ENCODE results near the gene TRAM2. TPM values are rescaled to one million over a fixed set of nuclear protein-coding genes. Genes with fewer than 3 reads are reported as not detected.
A peak's percentile ranks its signal among the peaks of the same experiment; 100 is the strongest.

TRAM2 gene
- total and polyA plus RNA-seq, 9 of the 15 experiments (the other 6 are each of a cell fraction or from before 2014, with no cell fraction given) = 2.6 to 13.3 (median 8.9) TPM

DNA sequence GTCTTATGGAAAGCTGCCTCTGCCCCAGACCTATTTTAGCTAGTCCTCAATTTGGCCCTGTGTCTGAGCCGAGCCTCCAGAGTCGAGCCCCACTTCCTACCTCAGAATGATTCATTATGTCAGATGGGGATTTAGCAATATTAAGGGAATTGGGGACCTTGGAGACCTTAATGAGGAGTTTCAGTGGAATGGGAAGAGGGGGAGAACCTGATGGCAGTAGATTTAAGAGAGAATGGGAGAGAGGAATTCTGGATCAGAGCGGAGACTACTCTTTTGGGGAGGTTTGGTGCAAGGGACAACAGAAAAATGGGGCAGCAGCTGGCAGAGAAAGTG, 93.2 kb downstream of the TRAM2 start (continued):
- TF ChIP-seq RBM17 (IDR thresholded peaks at IDR 0.05; ENCODE audit: borderline replicate concordance, low read depth, low read length) (no peak), POLR2H (tag; IDR thresholded peaks at IDR 0.05; ENCODE audit: low read depth) (no peak), OTX1 (CRISPR knock-in tag; IDR thresholded peaks at IDR 0.05) (no peak), ELF1 (tag; IDR thresholded peaks at IDR 0.05) (no peak), L3MBTL2 (IDR thresholded peaks at IDR 0.05) (0 out of 2 replicates have a peak, but pooled peaks have one; percentile 10), ZNF282 (CRISPR knock-in tag; IDR thresholded peaks at IDR 0.05) (no peak), NRF1 (conservative IDR thresholded peaks at IDR 0.05 in 1 of 2, IDR thresholded peaks at IDR 0.05 in 1 of 2) (peak in 1 of 2 experiments; percentile 2; a peak in 3 of 4 replicates), ZBTB1 (CRISPR knock-in tag; IDR thresholded peaks at IDR 0.05; ENCODE audit: borderline replicate concordance, low read depth) (no peak), MECOM (CRISPR knock-in tag; IDR thresholded peaks at IDR 0.05) (no peak), ZNF143 (CRISPR knock-in tag; IDR thresholded peaks at IDR 0.05) (no peak), CHCHD3 (CRISPR knock-in tag; IDR thresholded peaks at IDR 0.05) (no peak), MEF2D (tag; conservative IDR thresholded peaks at IDR 0.05; ENCODE audit: low read depth) (no peak)
- TF ChIP-seq, protein P1, sequence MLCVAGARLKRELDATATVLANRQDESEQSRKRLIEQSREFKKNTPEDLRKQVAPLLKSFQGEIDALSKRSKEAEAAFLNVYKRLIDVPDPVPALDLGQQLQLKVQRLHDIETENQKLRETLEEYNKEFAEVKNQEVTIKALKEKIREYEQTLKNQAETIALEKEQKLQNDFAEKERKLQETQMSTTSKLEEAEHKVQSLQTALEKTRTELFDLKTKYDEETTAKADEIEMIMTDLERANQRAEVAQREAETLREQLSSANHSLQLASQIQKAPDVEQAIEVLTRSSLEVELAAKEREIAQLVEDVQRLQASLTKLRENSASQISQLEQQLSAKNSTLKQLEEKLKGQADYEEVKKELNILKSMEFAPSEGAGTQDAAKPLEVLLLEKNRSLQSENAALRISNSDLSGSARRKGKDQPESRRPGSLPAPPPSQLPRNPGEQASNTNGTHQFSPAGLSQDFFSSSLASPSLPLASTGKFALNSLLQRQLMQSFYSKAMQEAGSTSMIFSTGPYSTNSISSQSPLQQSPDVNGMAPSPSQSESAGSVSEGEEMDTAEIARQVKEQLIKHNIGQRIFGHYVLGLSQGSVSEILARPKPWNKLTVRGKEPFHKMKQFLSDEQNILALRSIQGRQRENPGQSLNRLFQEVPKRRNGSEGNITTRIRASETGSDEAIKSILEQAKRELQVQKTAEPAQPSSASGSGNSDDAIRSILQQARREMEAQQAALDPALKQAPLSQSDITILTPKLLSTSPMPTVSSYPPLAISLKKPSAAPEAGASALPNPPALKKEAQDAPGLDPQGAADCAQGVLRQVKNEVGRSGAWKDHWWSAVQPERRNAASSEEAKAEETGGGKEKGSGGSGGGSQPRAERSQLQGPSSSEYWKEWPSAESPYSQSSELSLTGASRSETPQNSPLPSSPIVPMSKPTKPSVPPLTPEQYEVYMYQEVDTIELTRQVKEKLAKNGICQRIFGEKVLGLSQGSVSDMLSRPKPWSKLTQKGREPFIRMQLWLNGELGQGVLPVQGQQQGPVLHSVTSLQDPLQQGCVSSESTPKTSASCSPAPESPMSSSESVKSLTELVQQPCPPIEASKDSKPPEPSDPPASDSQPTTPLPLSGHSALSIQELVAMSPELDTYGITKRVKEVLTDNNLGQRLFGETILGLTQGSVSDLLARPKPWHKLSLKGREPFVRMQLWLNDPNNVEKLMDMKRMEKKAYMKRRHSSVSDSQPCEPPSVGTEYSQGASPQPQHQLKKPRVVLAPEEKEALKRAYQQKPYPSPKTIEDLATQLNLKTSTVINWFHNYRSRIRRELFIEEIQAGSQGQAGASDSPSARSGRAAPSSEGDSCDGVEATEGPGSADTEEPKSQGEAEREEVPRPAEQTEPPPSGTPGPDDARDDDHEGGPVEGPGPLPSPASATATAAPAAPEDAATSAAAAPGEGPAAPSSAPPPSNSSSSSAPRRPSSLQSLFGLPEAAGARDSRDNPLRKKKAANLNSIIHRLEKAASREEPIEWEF (CRISPR knock-in tag; IDR thresholded peaks at IDR 0.05) = no peak
- TF ChIP-seq, protein P2, sequence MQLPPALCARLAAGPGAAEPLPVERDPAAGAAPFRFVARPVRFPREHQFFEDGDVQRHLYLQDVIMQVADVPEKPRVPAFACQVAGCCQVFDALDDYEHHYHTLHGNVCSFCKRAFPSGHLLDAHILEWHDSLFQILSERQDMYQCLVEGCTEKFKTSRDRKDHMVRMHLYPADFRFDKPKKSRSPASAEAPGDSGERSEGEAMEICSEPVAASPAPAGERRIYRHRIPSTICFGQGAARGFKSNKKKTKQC (CRISPR knock-in tag; IDR thresholded peaks at IDR 0.05) = no peak
- TF ChIP-seq, protein P3, sequence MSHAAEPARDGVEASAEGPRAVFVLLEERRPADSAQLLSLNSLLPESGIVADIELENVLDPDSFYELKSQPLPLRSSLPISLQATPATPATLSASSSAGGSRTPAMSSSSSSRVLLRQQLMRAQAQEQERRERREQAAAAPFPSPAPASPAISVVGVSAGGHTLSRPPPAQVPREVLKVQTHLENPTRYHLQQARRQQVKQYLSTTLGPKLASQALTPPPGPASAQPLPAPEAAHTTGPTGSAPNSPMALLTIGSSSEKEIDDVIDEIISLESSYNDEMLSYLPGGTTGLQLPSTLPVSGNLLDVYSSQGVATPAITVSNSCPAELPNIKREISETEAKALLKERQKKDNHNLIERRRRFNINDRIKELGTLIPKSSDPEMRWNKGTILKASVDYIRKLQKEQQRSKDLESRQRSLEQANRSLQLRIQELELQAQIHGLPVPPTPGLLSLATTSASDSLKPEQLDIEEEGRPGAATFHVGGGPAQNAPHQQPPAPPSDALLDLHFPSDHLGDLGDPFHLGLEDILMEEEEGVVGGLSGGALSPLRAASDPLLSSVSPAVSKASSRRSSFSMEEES (CRISPR knock-in tag; IDR thresholded peaks at IDR 0.05) = no peak
- TF ChIP-seq, protein P4, sequence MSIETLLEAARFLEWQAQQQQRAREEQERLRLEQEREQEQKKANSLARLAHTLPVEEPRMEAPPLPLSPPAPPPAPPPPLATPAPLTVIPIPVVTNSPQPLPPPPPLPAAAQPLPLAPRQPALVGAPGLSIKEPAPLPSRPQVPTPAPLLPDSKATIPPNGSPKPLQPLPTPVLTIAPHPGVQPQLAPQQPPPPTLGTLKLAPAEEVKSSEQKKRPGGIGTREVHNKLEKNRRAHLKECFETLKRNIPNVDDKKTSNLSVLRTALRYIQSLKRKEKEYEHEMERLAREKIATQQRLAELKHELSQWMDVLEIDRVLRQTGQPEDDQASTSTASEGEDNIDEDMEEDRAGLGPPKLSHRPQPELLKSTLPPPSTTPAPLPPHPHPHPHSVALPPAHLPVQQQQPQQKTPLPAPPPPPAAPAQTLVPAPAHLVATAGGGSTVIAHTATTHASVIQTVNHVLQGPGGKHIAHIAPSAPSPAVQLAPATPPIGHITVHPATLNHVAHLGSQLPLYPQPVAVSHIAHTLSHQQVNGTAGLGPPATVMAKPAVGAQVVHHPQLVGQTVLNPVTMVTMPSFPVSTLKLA (conservative IDR thresholded peaks at IDR 0.05) = peak in 1 of 2 experiments; percentile 8; a peak in 2 of 4 replicates
- TF ChIP-seq, protein P5, sequence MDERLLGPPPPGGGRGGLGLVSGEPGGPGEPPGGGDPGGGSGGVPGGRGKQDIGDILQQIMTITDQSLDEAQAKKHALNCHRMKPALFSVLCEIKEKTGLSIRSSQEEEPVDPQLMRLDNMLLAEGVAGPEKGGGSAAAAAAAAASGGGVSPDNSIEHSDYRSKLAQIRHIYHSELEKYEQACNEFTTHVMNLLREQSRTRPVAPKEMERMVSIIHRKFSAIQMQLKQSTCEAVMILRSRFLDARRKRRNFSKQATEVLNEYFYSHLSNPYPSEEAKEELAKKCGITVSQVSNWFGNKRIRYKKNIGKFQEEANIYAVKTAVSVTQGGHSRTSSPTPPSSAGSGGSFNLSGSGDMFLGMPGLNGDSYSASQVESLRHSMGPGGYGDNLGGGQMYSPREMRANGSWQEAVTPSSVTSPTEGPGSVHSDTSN (CRISPR knock-in tag; IDR thresholded peaks at IDR 0.05; ENCODE audit: low read depth) = no peak
- TF ChIP-seq, protein P5 (tag; conservative IDR thresholded peaks at IDR 0.05; ENCODE audit: low read depth) = no peak
